SK-N-SH treated with all-trans-retinoic acid at 6 μM for 48 hours (cell line): ENCODE data around the gene MYH11.

Source experiments
- ATAC-seq: fragments of 200-7000 bp; cut with Tn5 transposase; 3 replicates; pipeline ENCODE4 v1.9.1; 2020; ENCODE audit warnings: mild to moderate bottlenecking, moderate library complexity
- BACH2 ChIP-seq: fragments of 250-450 bp; sonication (Bioruptor Pico); IDR thresholded peaks from 2 replicates; pipeline ENCODE4 v1.9.0; 2021; ENCODE audit warnings: mild to moderate bottlenecking, borderline replicate concordance
- GLIS3 ChIP-seq: fragments of 250-450 bp; sonication (Bioruptor Pico); IDR thresholded peaks from 2 replicates; pipeline ENCODE4 v1.5.0; 2020; ENCODE audit warnings: mild to moderate bottlenecking, moderate library complexity
- ISL1 ChIP-seq: fragments of 250-450 bp; sonication (Bioruptor Pico); IDR thresholded peaks from 2 replicates; pipeline ENCODE4 v2.1.2; 2022; ENCODE audit warnings: mild to moderate bottlenecking, moderate library complexity
- OSR1 ChIP-seq: fragments of 250-450 bp; sonication (Bioruptor Pico); IDR thresholded peaks from 2 replicates; pipeline ENCODE4 v1.8.0; 2022; ENCODE audit warnings: moderate library complexity, mild to moderate bottlenecking, inconsistent platforms
- PPARA ChIP-seq: fragments of 250-450 bp; sonication (Bioruptor Pico); IDR thresholded peaks from 2 replicates; pipeline ENCODE4 v1.5.0; 2020; ENCODE audit warnings: mild to moderate bottlenecking, borderline replicate concordance
- RARB ChIP-seq: fragments of 250-450 bp; sonication (Bioruptor Pico); IDR thresholded peaks from 2 replicates; pipeline ENCODE4 v1.8.0; 2021; ENCODE audit warnings: mild to moderate bottlenecking, moderate library complexity
- SNAI2 ChIP-seq: fragments of 250-450 bp; sonication (Bioruptor Pico); IDR thresholded peaks from 2 replicates; pipeline ENCODE4 v1.5.0; 2020; ENCODE audit warnings: mild to moderate bottlenecking, moderate library complexity
- TCF4 ChIP-seq: fragments of 250-450 bp; sonication (Bioruptor Pico); IDR thresholded peaks from 2 replicates; pipeline ENCODE4 v1.8.0; 2021; ENCODE audit warnings: mild to moderate bottlenecking, moderate library complexity, borderline replicate concordance
- TOX ChIP-seq: fragments of 250-450 bp; sonication (Bioruptor Pico); IDR thresholded peaks from 2 replicates; pipeline ENCODE4 v1.8.0; 2021; ENCODE audit warnings: mild to moderate bottlenecking, moderate library complexity, borderline replicate concordance
- ZC3H10 ChIP-seq: fragments of 250-450 bp; sonication (Bioruptor Pico); IDR thresholded peaks from 2 replicates; pipeline ENCODE4 v1.5.1; 2021; ENCODE audit warnings: mild to moderate bottlenecking, moderate library complexity
- ZFP3 ChIP-seq: fragments of 250-450 bp; sonication (Bioruptor Pico); IDR thresholded peaks from 2 replicates; pipeline ENCODE4 v1.5.0; 2020; ENCODE audit warnings: mild to moderate bottlenecking, moderate library complexity
- ZFP30 ChIP-seq: fragments of 450-650 bp; formaldehyde crosslinking; IDR thresholded peaks from 2 replicates; pipeline ENCODE4 v1.5.0; 2022; ENCODE audit warnings: mild to moderate bottlenecking, moderate library complexity
- ZNF565 ChIP-seq: fragments of 450-650 bp; formaldehyde crosslinking; conservative IDR thresholded peaks from 2 replicates; pipeline ENCODE4 v1.5.0; 2020; ENCODE audit warnings: low read depth, mild to moderate bottlenecking, moderate library complexity
- TF ChIP-seq, protein P1 (sequence below): fragments of 250-450 bp; sonication (Bioruptor Pico); IDR thresholded peaks from 2 replicates; pipeline ENCODE4 v1.5.1; 2020; ENCODE audit warnings: low read depth, mild to moderate bottlenecking, moderate library complexity
- TF ChIP-seq, protein P2 (sequence below): fragments of 250-450 bp; sonication (Bioruptor Pico); IDR thresholded peaks from 2 replicates; pipeline ENCODE4 v1.8.0; 2021; ENCODE audit warnings: low read depth, mild to moderate bottlenecking, moderate library complexity, borderline replicate concordance
- TF ChIP-seq, protein P3 (sequence below): fragments of 250-450 bp; sonication (Bioruptor Pico); IDR thresholded peaks from 2 replicates; pipeline ENCODE4 v1.5.0; 2020; ENCODE audit warnings: mild to moderate bottlenecking, moderate library complexity
- TF ChIP-seq, protein P4 (sequence below): fragments of 250-450 bp; sonication (Bioruptor Pico); IDR thresholded peaks from 2 replicates; pipeline ENCODE4 v1.5.1; 2021; ENCODE audit warnings: mild to moderate bottlenecking, moderate library complexity

The MYH11 gene

DNA sequence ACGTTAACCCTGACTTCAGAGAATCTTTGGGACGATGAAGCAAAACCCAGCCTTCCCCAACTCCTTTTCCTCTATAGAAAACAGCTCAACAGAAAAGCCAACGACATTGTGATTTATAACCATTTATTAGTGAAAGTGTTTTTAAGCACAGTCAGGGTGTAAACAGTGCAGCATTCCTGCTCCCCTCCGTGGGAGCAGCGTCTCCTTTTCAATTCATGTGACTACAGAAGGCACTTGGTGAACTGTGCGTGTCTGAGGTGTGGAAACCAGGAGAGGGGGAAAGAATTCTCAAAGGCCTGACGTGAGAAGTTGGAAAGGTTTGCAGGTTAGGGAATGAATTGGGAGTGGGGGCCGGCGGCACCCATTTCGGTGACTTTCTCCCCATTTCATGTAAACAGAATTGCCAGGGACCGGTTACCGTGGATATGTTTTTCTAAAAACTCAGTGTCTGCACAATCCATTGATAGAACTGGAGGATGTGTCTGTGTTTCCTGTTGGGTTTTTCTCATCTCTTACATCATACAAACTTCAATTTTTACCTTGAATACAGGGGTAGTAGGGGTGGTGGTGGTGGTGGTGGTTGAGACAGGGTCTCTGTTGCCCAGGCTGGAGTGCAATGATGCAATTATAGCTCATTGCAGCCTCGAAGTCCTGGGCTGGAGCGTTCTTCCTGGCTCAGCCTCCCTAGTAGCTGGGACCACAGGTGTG, 153.6 kb downstream of the MYH11 start:
- ATAC-seq = no peak
- no peak for TF ChIP-seq TCF4 (CRISPR knock-in tag)
- TF ChIP-seq SNAI2 (CRISPR knock-in tag) = no peak
- TF ChIP-seq OSR1 (CRISPR knock-in tag) = no peak
- no peak for TF ChIP-seq BACH2 (CRISPR knock-in tag)

DNA sequence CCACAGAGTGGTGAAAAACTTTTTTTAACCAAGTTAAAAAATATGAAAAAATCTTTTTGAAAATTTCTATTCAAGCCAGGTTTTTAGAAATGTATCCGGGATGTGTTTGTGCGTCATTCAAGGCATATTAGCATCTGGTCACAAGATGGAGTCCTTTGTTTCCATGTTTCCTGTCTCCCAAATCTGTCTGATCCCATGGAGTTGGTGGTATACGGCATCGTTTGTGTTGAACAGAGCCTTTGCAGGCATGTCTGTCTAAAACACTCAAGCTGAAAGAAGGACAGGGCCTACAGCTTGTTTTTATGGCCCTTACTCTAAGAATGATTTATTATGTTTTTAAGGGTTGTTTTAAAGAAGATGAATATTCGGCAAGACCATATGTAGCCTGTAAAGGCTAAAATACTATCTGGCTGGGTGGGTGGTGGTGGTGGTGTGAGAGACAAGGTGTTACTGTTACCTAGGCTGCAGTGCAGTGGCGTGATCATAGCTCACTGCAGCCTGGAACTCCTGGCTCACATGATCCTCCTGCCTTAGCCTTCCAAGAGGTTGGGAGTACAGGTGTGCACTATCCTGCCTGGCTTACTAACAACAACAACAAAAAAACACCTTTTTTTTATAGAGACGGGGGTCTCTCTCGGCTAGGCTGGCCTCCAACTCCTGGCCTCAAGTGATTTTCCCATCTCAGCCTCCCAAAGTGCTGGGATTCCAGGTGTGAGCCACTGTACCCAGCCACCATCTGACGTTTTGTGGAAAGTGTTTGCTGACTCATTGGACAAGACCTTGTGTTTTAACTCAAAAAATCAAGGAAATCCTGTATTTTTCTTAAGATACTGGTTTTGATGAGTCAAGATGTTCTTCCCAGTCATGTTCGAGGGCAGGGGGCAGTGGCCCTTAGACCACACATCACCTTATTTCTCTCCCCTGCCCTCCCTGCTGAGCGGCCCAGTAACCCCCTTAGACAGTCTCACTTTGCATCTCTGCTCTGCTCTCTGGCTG, 154.6 kb downstream of the MYH11 start:
- TF ChIP-seq ISL1 = no peak
- TF ChIP-seq, protein P1, sequence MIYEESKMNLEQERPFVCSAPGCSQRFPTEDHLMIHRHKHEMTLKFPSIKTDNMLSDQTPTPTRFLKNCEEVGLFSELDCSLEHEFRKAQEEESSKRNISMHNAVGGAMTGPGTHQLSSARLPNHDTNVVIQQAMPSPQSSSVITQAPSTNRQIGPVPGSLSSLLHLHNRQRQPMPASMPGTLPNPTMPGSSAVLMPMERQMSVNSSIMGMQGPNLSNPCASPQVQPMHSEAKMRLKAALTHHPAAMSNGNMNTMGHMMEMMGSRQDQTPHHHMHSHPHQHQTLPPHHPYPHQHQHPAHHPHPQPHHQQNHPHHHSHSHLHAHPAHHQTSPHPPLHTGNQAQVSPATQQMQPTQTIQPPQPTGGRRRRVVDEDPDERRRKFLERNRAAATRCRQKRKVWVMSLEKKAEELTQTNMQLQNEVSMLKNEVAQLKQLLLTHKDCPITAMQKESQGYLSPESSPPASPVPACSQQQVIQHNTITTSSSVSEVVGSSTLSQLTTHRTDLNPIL (CRISPR knock-in tag) = no peak
- no peak for TF ChIP-seq RARB (CRISPR knock-in tag)
- no peak for TF ChIP-seq ZFP30 (CRISPR knock-in tag)
- TF ChIP-seq GLIS3 (CRISPR knock-in tag) = no peak
- no peak for TF ChIP-seq OSR1 (CRISPR knock-in tag)
- TF ChIP-seq ZC3H10 (CRISPR knock-in tag) = no peak
- no peak for TF ChIP-seq ZFP3 (CRISPR knock-in tag)
- TF ChIP-seq, protein P2, sequence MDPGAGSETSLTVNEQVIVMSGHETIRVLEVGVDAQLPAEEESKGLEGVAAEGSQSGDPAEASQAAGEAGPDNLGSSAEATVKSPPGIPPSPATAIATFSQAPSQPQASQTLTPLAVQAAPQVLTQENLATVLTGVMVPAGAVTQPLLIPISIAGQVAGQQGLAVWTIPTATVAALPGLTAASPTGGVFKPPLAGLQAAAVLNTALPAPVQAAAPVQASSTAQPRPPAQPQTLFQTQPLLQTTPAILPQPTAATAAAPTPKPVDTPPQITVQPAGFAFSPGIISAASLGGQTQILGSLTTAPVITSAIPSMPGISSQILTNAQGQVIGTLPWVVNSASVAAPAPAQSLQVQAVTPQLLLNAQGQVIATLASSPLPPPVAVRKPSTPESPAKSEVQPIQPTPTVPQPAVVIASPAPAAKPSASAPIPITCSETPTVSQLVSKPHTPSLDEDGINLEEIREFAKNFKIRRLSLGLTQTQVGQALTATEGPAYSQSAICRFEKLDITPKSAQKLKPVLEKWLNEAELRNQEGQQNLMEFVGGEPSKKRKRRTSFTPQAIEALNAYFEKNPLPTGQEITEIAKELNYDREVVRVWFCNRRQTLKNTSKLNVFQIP = no peak
- TF ChIP-seq, protein P3, sequence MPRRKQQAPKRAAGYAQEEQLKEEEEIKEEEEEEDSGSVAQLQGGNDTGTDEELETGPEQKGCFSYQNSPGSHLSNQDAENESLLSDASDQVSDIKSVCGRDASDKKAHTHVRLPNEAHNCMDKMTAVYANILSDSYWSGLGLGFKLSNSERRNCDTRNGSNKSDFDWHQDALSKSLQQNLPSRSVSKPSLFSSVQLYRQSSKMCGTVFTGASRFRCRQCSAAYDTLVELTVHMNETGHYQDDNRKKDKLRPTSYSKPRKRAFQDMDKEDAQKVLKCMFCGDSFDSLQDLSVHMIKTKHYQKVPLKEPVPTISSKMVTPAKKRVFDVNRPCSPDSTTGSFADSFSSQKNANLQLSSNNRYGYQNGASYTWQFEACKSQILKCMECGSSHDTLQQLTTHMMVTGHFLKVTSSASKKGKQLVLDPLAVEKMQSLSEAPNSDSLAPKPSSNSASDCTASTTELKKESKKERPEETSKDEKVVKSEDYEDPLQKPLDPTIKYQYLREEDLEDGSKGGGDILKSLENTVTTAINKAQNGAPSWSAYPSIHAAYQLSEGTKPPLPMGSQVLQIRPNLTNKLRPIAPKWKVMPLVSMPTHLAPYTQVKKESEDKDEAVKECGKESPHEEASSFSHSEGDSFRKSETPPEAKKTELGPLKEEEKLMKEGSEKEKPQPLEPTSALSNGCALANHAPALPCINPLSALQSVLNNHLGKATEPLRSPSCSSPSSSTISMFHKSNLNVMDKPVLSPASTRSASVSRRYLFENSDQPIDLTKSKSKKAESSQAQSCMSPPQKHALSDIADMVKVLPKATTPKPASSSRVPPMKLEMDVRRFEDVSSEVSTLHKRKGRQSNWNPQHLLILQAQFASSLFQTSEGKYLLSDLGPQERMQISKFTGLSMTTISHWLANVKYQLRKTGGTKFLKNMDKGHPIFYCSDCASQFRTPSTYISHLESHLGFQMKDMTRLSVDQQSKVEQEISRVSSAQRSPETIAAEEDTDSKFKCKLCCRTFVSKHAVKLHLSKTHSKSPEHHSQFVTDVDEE (CRISPR knock-in tag) = no peak
- TF ChIP-seq, all 23 proteins: peak for 0
- no peak for ATAC-seq

DNA sequence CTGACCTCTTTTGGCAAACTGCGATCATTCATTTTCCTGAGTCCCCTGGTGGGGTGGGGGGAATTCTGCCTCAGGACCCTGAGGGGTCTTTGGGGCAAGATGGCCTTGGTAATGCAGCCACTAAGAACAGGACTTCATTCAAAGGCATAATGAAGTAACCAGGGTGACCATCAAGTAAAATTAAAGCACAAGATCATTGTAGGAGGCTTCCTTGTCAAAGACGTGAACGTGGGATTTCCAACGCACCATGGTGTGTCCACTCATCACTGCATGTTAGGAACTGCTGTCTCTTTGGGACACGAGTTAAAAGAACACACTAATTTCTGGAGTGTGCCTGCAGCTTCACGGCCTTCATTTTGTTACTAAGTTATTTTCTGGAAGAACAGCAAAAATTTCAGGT, 155.5 kb downstream of the MYH11 start:
- TF ChIP-seq ZFP3 (CRISPR knock-in tag) (no peak), ZFP30 (CRISPR knock-in tag) (no peak), TCF4 (CRISPR knock-in tag) (no peak), ZNF565 (CRISPR knock-in tag) (no peak), PPARA (CRISPR knock-in tag) (no peak), TOX (CRISPR knock-in tag) (no peak)
- TF ChIP-seq, protein P3 (CRISPR knock-in tag) = no peak
- TF ChIP-seq, protein P1 (CRISPR knock-in tag) = no peak
- TF ChIP-seq, protein P2 = no peak
- TF ChIP-seq, protein P4, sequence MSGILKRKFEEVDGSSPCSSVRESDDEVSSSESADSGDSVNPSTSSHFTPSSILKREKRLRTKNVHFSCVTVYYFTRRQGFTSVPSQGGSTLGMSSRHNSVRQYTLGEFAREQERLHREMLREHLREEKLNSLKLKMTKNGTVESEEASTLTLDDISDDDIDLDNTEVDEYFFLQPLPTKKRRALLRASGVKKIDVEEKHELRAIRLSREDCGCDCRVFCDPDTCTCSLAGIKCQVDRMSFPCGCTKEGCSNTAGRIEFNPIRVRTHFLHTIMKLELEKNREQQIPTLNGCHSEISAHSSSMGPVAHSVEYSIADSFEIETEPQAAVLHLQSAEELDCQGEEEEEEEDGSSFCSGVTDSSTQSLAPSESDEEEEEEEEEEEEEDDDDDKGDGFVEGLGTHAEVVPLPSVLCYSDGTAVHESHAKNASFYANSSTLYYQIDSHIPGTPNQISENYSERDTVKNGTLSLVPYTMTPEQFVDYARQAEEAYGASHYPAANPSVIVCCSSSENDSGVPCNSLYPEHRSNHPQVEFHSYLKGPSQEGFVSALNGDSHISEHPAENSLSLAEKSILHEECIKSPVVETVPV = no peak
- TF ChIP-seq, all 23 proteins: peak for 0
- no peak for ATAC-seq
